Cardiac muscle cell (in vitro differentiated cells and primary cell): ENCODE data around the gene TBCEL. TPM values are rescaled to one million over a fixed set of nuclear protein-coding genes. Genes with fewer than 3 reads are reported as not detected.

ENCODE experiments used
- DNase-seq, 2 donors: peaks; one replicate each; pipeline versions ENCODE4 v3.0.0 to v3.0.0-alpha.2; 2010 to 2017; ENCODE audit warnings: low read depth in 1 of 2, low spot score in 1 of 2
- H3K27ac ChIP-seq: fragments of 200-600 bp; sonication (generic); 2 replicates; pipeline ENCODE4 v1.5.1; 2016
- H3K27me3 ChIP-seq: fragments of 200-600 bp; sonication (generic); 2 replicates; pipeline ENCODE4 v1.6.0; 2016; ENCODE audit warnings: control low read depth
- H3K36me3 ChIP-seq: fragments of 200-600 bp; sonication (generic); 2 replicates; pipeline ENCODE4 v1.5.1; 2016; ENCODE audit warnings: control low read depth
- H3K4me1 ChIP-seq: fragments of 200-600 bp; sonication (generic); 2 replicates; pipeline ENCODE4 v1.8.1; 2017; ENCODE audit warnings: low read depth, mild to moderate bottlenecking, mixed run types
- H3K4me3 ChIP-seq: fragments of 200-600 bp; sonication (generic); 2 replicates; pipeline ENCODE4 v1.5.1; 2016; ENCODE audit warnings: mild to moderate bottlenecking
- H3K9me3 ChIP-seq: fragments of 200-600 bp; sonication (generic); 2 replicates; pipeline ENCODE4 v1.5.1; 2017; ENCODE audit warnings: low read depth, mild to moderate bottlenecking, control low read depth
- polyA plus RNA-seq: library from polyadenylated mRNA; unstranded; fragments of >200 nt; fragmentation: Nextera tagmentation; extraction: Ambion mirVana; gene quantifications from 2 replicates; pipeline ENCODE4 v1.2.1, GENCODE V29; 2016
- total RNA-seq: library from RNA; depleted of rRNA; stranded (reverse); fragments of >200 nt; gene quantifications from 2 replicates; pipeline ENCODE4 v1.2.3, GENCODE V29; 2016
- TF ChIP-seq, protein P1 (sequence below): IDR thresholded peaks from 2 replicates; pipeline ENCODE4 v1.5.1; 2012; ENCODE audit warnings: low read depth, mild to moderate bottlenecking, low read length

The TBCEL gene
- total and polyA plus RNA-seq, 2 experiments from 2014 or later, result 21.8 to 26.3 TPM

DNA sequence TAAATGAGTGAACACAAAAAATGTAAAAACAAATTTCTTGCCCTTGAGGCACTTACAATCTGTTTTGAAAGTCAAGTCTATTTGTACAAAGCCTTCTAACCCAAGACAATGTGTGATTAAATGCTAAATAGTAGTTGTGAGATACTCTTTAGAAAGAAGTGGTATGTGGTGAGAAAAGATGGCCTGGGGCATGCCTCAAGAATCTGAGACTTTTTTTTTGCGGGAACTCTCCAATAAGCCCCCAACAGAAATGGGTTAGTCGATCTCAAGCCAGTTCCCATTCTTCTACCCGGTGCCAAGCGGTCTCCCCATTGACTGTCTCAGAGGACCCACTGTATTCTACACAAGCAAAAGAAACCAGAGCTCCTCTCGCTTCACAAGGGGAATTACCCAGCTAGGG lies 26.9 kb upstream of the TBCEL start:
- H3K27me3 ChIP-seq, result no peaks in the 10 kb centered on the region
- no peak for DNase-seq
- no peaks in the 10 kb centered on the region for H3K4me1 ChIP-seq
- no peak overlapping the region for H3K4me3 ChIP-seq
- TF ChIP-seq, protein P1, sequence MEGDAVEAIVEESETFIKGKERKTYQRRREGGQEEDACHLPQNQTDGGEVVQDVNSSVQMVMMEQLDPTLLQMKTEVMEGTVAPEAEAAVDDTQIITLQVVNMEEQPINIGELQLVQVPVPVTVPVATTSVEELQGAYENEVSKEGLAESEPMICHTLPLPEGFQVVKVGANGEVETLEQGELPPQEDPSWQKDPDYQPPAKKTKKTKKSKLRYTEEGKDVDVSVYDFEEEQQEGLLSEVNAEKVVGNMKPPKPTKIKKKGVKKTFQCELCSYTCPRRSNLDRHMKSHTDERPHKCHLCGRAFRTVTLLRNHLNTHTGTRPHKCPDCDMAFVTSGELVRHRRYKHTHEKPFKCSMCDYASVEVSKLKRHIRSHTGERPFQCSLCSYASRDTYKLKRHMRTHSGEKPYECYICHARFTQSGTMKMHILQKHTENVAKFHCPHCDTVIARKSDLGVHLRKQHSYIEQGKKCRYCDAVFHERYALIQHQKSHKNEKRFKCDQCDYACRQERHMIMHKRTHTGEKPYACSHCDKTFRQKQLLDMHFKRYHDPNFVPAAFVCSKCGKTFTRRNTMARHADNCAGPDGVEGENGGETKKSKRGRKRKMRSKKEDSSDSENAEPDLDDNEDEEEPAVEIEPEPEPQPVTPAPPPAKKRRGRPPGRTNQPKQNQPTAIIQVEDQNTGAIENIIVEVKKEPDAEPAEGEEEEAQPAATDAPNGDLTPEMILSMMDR, result no peak
- no peaks in the 10 kb centered on the region for H3K9me3 ChIP-seq
- H3K27ac ChIP-seq, result no peak overlapping the region
- H3K36me3 ChIP-seq, result no peaks in the 10 kb centered on the region

DNA sequence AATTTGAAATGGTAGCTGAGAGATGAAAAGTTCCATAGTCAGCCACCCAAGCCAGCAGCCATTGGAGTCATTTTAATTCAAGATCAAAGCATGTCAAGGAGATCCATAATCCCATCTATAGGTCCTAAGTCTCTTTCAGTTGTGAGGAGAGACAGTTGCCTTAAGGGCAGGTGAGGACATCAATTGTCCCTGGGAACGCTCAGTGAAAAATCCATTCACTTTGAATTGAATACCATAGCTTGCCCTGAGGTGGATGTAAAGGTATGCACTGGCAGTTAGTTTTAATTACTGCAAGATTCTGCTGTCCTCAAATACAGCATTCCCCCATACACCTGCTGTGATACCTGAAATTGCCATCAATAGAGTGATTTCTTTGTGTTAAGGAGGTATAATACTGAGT lies 25.3 kb upstream of the TBCEL start:
- no peak for DNase-seq
- H3K4me1 ChIP-seq, result peaks cover 2% of the 10 kb centered on the region

DNA sequence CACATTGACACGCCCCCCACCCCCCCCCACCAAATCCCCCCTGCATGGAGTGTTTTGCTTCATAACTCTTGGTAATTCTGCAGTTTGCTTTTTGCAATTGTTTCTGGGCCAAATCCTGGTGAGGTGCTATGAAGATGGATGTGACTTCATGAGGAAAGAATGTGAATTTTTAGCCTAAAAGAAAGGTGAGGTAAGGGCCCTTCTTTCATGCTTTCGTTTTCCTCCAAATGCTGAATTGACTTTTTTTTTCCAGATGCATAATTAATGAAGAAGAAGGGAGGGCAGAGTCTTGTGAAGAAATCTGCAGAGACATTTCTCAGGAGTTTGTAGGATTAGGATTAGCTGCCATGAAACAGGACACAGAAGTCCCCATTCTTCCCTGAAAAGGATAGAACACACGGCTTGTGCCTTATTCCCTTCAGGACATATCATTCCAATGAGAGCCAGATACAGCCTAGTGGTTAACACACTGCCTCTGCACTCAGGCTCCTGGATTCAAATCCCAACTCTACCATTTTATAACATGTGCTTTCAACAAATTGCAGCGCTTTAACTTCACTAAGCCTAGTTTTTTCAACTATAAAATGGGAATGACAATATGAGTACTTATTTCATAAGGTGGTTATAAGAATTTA lies 19.6 kb upstream of the TBCEL start:
- H3K4me3 ChIP-seq, result no peak overlapping the region
- no peaks in the 10 kb centered on the region for H3K27me3 ChIP-seq
- H3K36me3 ChIP-seq, result no peaks in the 10 kb centered on the region
- TF ChIP-seq, protein P1, result no peak
- H3K9me3 ChIP-seq, result no peaks in the 10 kb centered on the region
- no peak for DNase-seq
- H3K4me1 ChIP-seq, result peaks cover 2% of the 10 kb centered on the region
- no peak overlapping the region for H3K27ac ChIP-seq

More for the DNA sequence above, 25.3 kb upstream of the TBCEL start:
- TF ChIP-seq, protein P1, result no peak
- Histone ChIP-seq H3K36me3 (no peaks in the 10 kb centered on the region), H3K4me3 (no peak overlapping the region), H3K27me3 (no peaks in the 10 kb centered on the region), H3K27ac (no peak overlapping the region), H3K9me3 (no peaks in the 10 kb centered on the region)

DNA sequence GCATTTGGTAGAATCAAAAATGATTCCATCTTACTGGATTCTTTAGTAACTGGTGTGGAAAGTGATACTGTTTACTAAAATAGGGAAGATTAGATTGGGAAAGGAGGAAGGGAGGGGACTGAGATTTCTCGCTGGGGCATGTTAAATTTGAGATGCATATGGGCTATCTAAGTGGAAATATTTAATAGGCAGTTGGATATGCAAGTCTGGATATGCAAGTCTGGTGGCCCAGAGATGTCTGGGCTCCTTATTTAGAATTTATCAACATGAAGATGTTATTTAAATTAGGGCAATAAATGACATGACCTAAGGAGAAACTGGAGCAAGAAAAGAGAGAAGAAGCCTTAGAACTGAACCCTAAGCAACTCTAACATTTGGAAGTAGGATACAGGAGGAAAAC lies 17.0 kb upstream of the TBCEL start:
- Histone ChIP-seq H3K4me3 (no peak overlapping the region), H3K9me3 (no peaks in the 10 kb centered on the region), H3K27me3 (no peaks in the 10 kb centered on the region), H3K4me1 (peaks cover 2% of the 10 kb centered on the region), H3K27ac (no peak overlapping the region), H3K36me3 (no peaks in the 10 kb centered on the region)
- TF ChIP-seq, protein P1, result no peak
- DNase-seq, result no peak

DNA sequence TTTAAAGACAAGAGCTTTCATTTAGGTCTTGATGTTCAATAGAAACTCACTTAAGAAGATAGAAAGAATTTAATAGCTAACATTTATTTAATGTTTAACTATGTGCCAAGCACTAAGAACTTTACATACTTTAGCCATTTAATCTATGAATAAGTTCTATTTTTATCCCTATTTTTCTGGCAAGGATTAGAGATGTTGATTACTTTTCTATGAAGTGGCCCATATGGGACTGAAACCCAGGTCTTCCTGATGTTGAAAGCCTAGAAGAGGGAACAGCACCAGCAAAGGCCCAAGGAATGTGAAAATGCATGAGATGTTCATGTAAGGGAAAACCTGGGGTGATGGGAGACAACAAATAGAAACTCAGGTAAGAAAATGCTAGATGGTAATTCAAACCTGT lies 15.4 kb upstream of the TBCEL start:
- no peak overlapping the region for H3K27ac ChIP-seq
- H3K27me3 ChIP-seq, result no peaks in the 10 kb centered on the region
- TF ChIP-seq, protein P1, result no peak
- H3K4me1 ChIP-seq, result no peaks in the 10 kb centered on the region
- H3K4me3 ChIP-seq, result no peak overlapping the region
- no peak for DNase-seq
- H3K9me3 ChIP-seq, result no peaks in the 10 kb centered on the region
- no peaks in the 10 kb centered on the region for H3K36me3 ChIP-seq
